H1 (cell line): ENCODE measurements around the gene PDE1C. TPM values are rescaled to one million over a fixed set of nuclear protein-coding genes. Genes with fewer than 3 reads are reported as not detected.

Experiments
- CTCF ChIA-PET: fragments of 300-600 bp; sonication (Branson Sonifier 250); formaldehyde crosslinking; loops from one replicate; lab custom pipeline; 2021; ENCODE audit not compliant: partially characterized antibody; lab: Charles Lee
- POLR2A ChIA-PET: fragments of 300-600 bp; sonication (Branson Sonifier 250); formaldehyde crosslinking; loops from one replicate; lab custom pipeline; 2021; ENCODE audit warnings: inconsistent platforms; ENCODE audit not compliant: partially characterized antibody; lab: Charles Lee
- DNase-seq, 2 experiments: peaks; one replicate each; pipeline versions ENCODE4 v3.0.0 to v3.0.0-alpha.2; 2010 to 2022; ENCODE audit warnings: low spot score in 2 of 2, low read depth in 1 of 2, mixed read lengths in 1 of 2
- FAIRE-seq: peaks from 2 replicates; lab custom pipeline; 2011; peaks lifted over from hg19 to GRCh38; lab: Jason Lieb, UNC
- H2AFZ ChIP-seq: 2 replicates; pipeline ENCODE4 v1.8.1; 2012; ENCODE audit warnings: low read length, inconsistent platforms
- H2AK5ac ChIP-seq: 2 replicates; pipeline ENCODE4 v1.6.1; 2013; ENCODE audit warnings: low read depth, low read length
- H2BK120ac ChIP-seq: replicated peaks from 2 replicates; pipeline ENCODE3; 2013; ENCODE audit warnings: low read depth, low read length, inconsistent platforms
- H2BK12ac ChIP-seq: 2 replicates; pipeline ENCODE4 v1.6.1; 2013; ENCODE audit warnings: low read depth, low read length
- H2BK15ac ChIP-seq: 2 replicates; pipeline ENCODE4 v1.6.1; 2013; ENCODE audit warnings: low read length
- H2BK20ac ChIP-seq: 2 replicates; pipeline ENCODE4 v1.6.1; 2013; ENCODE audit warnings: low read length
- H2BK5ac ChIP-seq: 2 replicates; pipeline ENCODE4 v1.6.1; 2013; ENCODE audit warnings: low read depth, low read length
- H3K14ac ChIP-seq: 2 replicates; pipeline ENCODE4 v1.6.1; 2013; ENCODE audit warnings: inconsistent platforms; ENCODE audit not compliant: insufficient read length
- H3K18ac ChIP-seq: 2 replicates; pipeline ENCODE4 v1.6.1; 2013; ENCODE audit warnings: low read length; ENCODE audit errors: extremely low read depth
- H3K23ac ChIP-seq: 2 replicates; pipeline ENCODE4 v1.6.1; 2013; ENCODE audit warnings: inconsistent platforms; ENCODE audit not compliant: insufficient read length
- H3K23me2 ChIP-seq: 2 replicates; pipeline ENCODE4 v1.6.1; 2013; ENCODE audit warnings: low read depth, low read length
- H3K27ac ChIP-seq: 2 replicates; pipeline ENCODE4 v1.6.1; 2011; ENCODE audit warnings: low read depth, low read length, inconsistent platforms
- H3K27me3 ChIP-seq, 4 experiments: replicated peaks in 1 of 4; 1 replicate in 1 of 4; 2 replicates in 3 of 4; pipeline versions ENCODE4 v1.6.1 to v1.8.1; 2011 to 2013; ENCODE audit warnings: low read length in 3 of 4, mild to moderate bottlenecking in 3 of 4, inconsistent platforms in 2 of 4, mixed read lengths in 2 of 4, moderate library complexity in 1 of 4; ENCODE audit not compliant: control insufficient read depth in 3 of 4, insufficient read depth in 3 of 4; ENCODE audit errors: extremely low read depth in 1 of 4
- H3K36me3 ChIP-seq, 4 experiments: 2 replicates each; pipeline versions ENCODE4 v1.6.1 to v1.8.1; 2011 to 2013; ENCODE audit warnings: mild to moderate bottlenecking in 4 of 4, low read length in 3 of 4, moderate library complexity in 2 of 4, control low read depth in 1 of 4, inconsistent platforms in 1 of 4; ENCODE audit not compliant: insufficient read depth in 4 of 4, control insufficient read depth in 2 of 4
- H3K4ac ChIP-seq: replicated peaks from 2 replicates; pipeline ENCODE3; 2013; ENCODE audit warnings: low read length, low read depth, mixed read lengths, inconsistent platforms; ENCODE audit not compliant: insufficient read length
- H3K4me1 ChIP-seq, 4 experiments: replicated peaks in 1 of 4; 1 replicate in 1 of 4; 2 replicates in 3 of 4; pipeline versions ENCODE4 v1.6.1 to v1.8.1; 2011 to 2013; ENCODE audit warnings: low read length in 3 of 4, inconsistent platforms in 2 of 4, mixed read lengths in 1 of 4; ENCODE audit not compliant: insufficient read depth in 4 of 4, control insufficient read depth in 3 of 4
- H3K4me2 ChIP-seq, 2 experiments: 2 replicates each; pipeline versions ENCODE4 v1.6.1 to v1.8.1; 2011 to 2013; ENCODE audit warnings: low read depth in 2 of 2, low read length in 2 of 2, control low read depth in 1 of 2, inconsistent platforms in 1 of 2, mild to moderate bottlenecking in 1 of 2; ENCODE audit not compliant: insufficient read depth in 1 of 2
- H3K4me3 ChIP-seq, 4 experiments: fragments of 200-600, 300-600 bp in 1 of 4; sonication (generic), shearing (Covaris generic), sonication (Bioruptor Twin) in 1 of 4; 2 replicates each; pipeline versions ENCODE4 v1.5.1 to v1.8.1; 2011 to 2016; ENCODE audit warnings: low read length in 4 of 4, low read depth in 3 of 4, control low read depth in 2 of 4, inconsistent platforms in 2 of 4, mild to moderate bottlenecking in 2 of 4, mixed read lengths in 1 of 4, moderate library complexity in 1 of 4; ENCODE audit not compliant: insufficient read depth in 2 of 4; ENCODE audit errors: extremely low read depth in 1 of 4
- H3K56ac ChIP-seq: replicated peaks from 2 replicates; pipeline ENCODE3; 2013; ENCODE audit warnings: low read depth, mild to moderate bottlenecking, mixed read lengths, low read length, inconsistent platforms; ENCODE audit not compliant: insufficient read length
- H3K79me1 ChIP-seq: 2 replicates; pipeline ENCODE4 v1.6.1; 2013; ENCODE audit warnings: low read depth, low read length, control low read depth
- H3K79me2 ChIP-seq, 2 experiments: 2 replicates each; pipeline versions ENCODE4 v1.6.1 to v1.8.1; 2012 to 2013; ENCODE audit warnings: low read length in 2 of 2, mild to moderate bottlenecking in 2 of 2, inconsistent platforms in 1 of 2; ENCODE audit not compliant: insufficient read depth in 2 of 2, control insufficient read depth in 1 of 2
- H3K9ac ChIP-seq, 4 experiments: replicated peaks in 1 of 4; 1 replicate in 1 of 4; 2 replicates in 3 of 4; pipeline versions ENCODE4 v1.6.1 to v1.8.1; 2011 to 2013; ENCODE audit warnings: low read depth in 3 of 4, low read length in 3 of 4, control low read depth in 2 of 4, mild to moderate bottlenecking in 2 of 4, moderate library complexity in 2 of 4, inconsistent platforms in 1 of 4; ENCODE audit errors: extremely low read depth in 1 of 4
- H3K9me3 ChIP-seq, 2 experiments: 2 replicates each; pipeline versions ENCODE4 v1.6.1 to v1.8.1; 2012 to 2013; ENCODE audit warnings: mild to moderate bottlenecking in 2 of 2, moderate library complexity in 2 of 2, control low read depth in 1 of 2, inconsistent platforms in 1 of 2, low read depth in 1 of 2, low read length in 1 of 2, mixed read lengths in 1 of 2; ENCODE audit not compliant: insufficient read depth in 2 of 2
- H4K20me1 ChIP-seq, 2 experiments: replicated peaks in 1 of 2; 2 replicates each; pipeline versions ENCODE3 to v1.8.1; 2011 to 2013; ENCODE audit warnings: inconsistent platforms in 2 of 2, low read length in 2 of 2, mild to moderate bottlenecking in 1 of 2; ENCODE audit not compliant: insufficient read depth in 2 of 2, control insufficient read depth in 1 of 2
- H4K5ac ChIP-seq: 2 replicates; pipeline ENCODE4 v1.6.1; 2013; ENCODE audit warnings: low read length, low read depth, mixed read lengths, inconsistent platforms; ENCODE audit not compliant: insufficient read length
- H4K8ac ChIP-seq: 2 replicates; pipeline ENCODE4 v1.8.0; 2013; ENCODE audit warnings: mild to moderate bottlenecking, moderate library complexity, low read length, inconsistent platforms; ENCODE audit not compliant: insufficient read depth; ENCODE audit errors: extremely low read depth
- H4K91ac ChIP-seq: replicated peaks from 2 replicates; pipeline ENCODE3; 2013; ENCODE audit warnings: low read length, mixed read lengths, inconsistent platforms; ENCODE audit not compliant: insufficient read length
- BCL11A ChIP-seq, 2 experiments: IDR thresholded peaks; one replicate each; pipeline ENCODE4 v1.6.1; 2011; ENCODE audit warnings: low read depth in 2 of 2, low read length in 2 of 2, mild to moderate bottlenecking in 2 of 2
- CBX5 ChIP-seq: fragments of 300-800, 300-1000 bp; sonication (generic); IDR thresholded peaks from 2 replicates; pipeline ENCODE4 v1.7.1; 2016; ENCODE audit warnings: antibody characterized with exemption, low read length, low read depth
- CREB1 ChIP-seq: IDR thresholded peaks from 2 replicates; pipeline ENCODE4 v1.6.1; 2012; ENCODE audit warnings: inconsistent platforms
- CTBP2 ChIP-seq: IDR thresholded peaks from 2 replicates; pipeline ENCODE4 v1.7.0; 2011; ENCODE audit warnings: borderline replicate concordance, mild to moderate bottlenecking, moderate library complexity, mixed read lengths, low read length; ENCODE audit not compliant: insufficient read depth, insufficient read length
- FOSL1 ChIP-seq: IDR thresholded peaks from 2 replicates; pipeline ENCODE4 v1.6.1; 2011; ENCODE audit warnings: mild to moderate bottlenecking, low read depth, low read length, moderate library complexity; ENCODE audit not compliant: insufficient read depth
- HDAC2 ChIP-seq, 2 experiments: fragments of 300-600 bp in 1 of 2; sonication (generic) in 1 of 2; IDR thresholded peaks; 2 replicates each; pipeline ENCODE4 v1.6.1; 2011 to 2012; ENCODE audit warnings: low read depth in 2 of 2, low read length in 2 of 2, mild to moderate bottlenecking in 2 of 2, moderate library complexity in 2 of 2, borderline replicate concordance in 1 of 2, inconsistent platforms in 1 of 2
- JUN ChIP-seq: IDR thresholded peaks from 2 replicates; pipeline ENCODE4 v1.6.1; 2011; ENCODE audit warnings: low read depth, mild to moderate bottlenecking, improper control_type of control experiment, low read length
- KDM1A ChIP-seq: fragments of 200-600, 300-600 bp; sonication (generic); IDR thresholded peaks from 2 replicates; pipeline ENCODE4 v1.7.1; 2016; ENCODE audit warnings: mild to moderate bottlenecking, low read length, borderline replicate concordance
- MAFK ChIP-seq: IDR thresholded peaks from 2 replicates; pipeline ENCODE4 v1.6.1; 2012; ENCODE audit warnings: low read depth, mild to moderate bottlenecking, improper control_type of control experiment, low read length
- SAP30 ChIP-seq: fragments of 300-600 bp; sonication (generic); IDR thresholded peaks from 2 replicates; pipeline ENCODE4 v1.7.1; 2012; ENCODE audit warnings: low read length, moderate library complexity, mild to moderate bottlenecking, inconsistent platforms; ENCODE audit not compliant: insufficient read depth, insufficient replicate concordance
- ZNF274 ChIP-seq: IDR thresholded peaks from 2 replicates; pipeline ENCODE4 v1.7.0; 2012; ENCODE audit warnings: low read length, borderline replicate concordance; ENCODE audit errors: extremely low read depth
- WGBS, 2 experiments: shearing (Covaris generic) in 1 of 2; methylation state at CpG; one replicate each; pipeline versions ENCODE4 v1.1.6 to v1.1.7; 2013 to 2015; ENCODE audit warnings: low lambda C conversion rate in 2 of 2, mixed read lengths in 2 of 2, inconsistent platforms in 1 of 2, low coverage in 1 of 2, missing lambda C conversion rate in 1 of 2; ENCODE audit not compliant: insufficient replicate concordance in 2 of 2, insufficient coverage in 1 of 2, insufficient read length in 1 of 2; ENCODE audit errors: extremely low coverage in 1 of 2, missing lambda C conversion rate in 1 of 2; 5-methylcytosine and 5-hydroxymethylcytosine counted together
- polyA plus RNA-seq, 7 experiments: library from polyadenylated mRNA; depleted of rRNA in 3 of 7; stranded (reverse) in 5 of 7; unstranded in 2 of 7; fragments of >200 nt in 5 of 7; fragments of 200-250 nt in 2 of 7; gene quantifications; 1 replicate in 5 of 7; 2 replicates in 1 of 7; 4 replicates in 1 of 7; pipeline versions ENCODE4 v1.2.1 to v1.2.3, GENCODE V29; 2011 to 2013; ENCODE audit warnings: missing spikeins in 2 of 7, mixed read lengths in 2 of 7
- total RNA-seq: library from RNA; stranded (reverse); fragmentation: NEBNext Ultra II Directional; extraction: Animal tissue kit (Norgen Biotek cat#: 25700); gene quantifications from 2 replicates; pipeline ENCODE4 v1.2.1, GENCODE V29; 2021

PDE1C gene
- total and polyA plus RNA-seq, 2 of the 8 experiments (the other 6 are each of a cell fraction or from before 2014, with no cell fraction given) = 0.11 to 1.1 TPM

- Histone ChIP-seq H3K23ac (no peak overlapping the region), H3K4me3 (no peak overlapping the region), H3K9ac (no peak overlapping the region), H2BK15ac (no peak overlapping the region), H2AK5ac (no peak overlapping the region), H4K20me1 (no peaks in the 10 kb centered on the region), H4K91ac (no peak overlapping the region), H2BK12ac (no peak overlapping the region), H3K56ac (no peak overlapping the region), H3K14ac (no peak overlapping the region), H3K79me2 (no peaks in the 10 kb centered on the region), H3K79me1 (no peaks in the 10 kb centered on the region), H3K27ac (no peak overlapping the region), H3K4ac (no peak overlapping the region), H3K18ac (no peak overlapping the region), H3K23me2 (no peaks in the 10 kb centered on the region), H3K36me3 (no peaks in the 10 kb centered on the region), H3K9me3 (no peaks in the 10 kb centered on the region), H2BK120ac (no peak overlapping the region), H2AFZ (no peak overlapping the region), H3K4me2 (no peak overlapping the region), H2BK20ac (no peak overlapping the region), H4K5ac (no peak overlapping the region), H3K27me3 (no peaks in the 10 kb centered on the region), H4K8ac (no peak overlapping the region), H2BK5ac (no peak overlapping the region), H3K4me1 (no peaks in the 10 kb centered on the region; a peak in 1 of 7 replicates)
- 75% methylated on average over 5 of the region's 5 CpGs; no CpG with 5 or more reads in 1 of the 2 experiments for WGBS, 2 experiments
- FAIRE-seq = no peak
- ChIA-PET POLR2A (no interaction called here), CTCF (interaction anchor here (0.9 to 4.6 kb wide), 5 partner anchors 8 to 73 kb away, joined by 3 to 34 read pairs (median 6); no protein-coding TSS in a partner anchor)
- no peak for DNase-seq
- TF ChIP-seq CREB1 (no peak), MAFK (no peak), SAP30 (no peak), HDAC2 (IDR thresholded peaks at IDR 0.05; ENCODE audit: borderline replicate concordance in 1 of 2, low read depth in 2 of 2, low read length in 2 of 2) (no peak), KDM1A (no peak), FOSL1 (no peak), CBX5 (no peak), CTBP2 (no peak), JUN (no peak), ZNF274 (no peak), BCL11A (IDR thresholded peaks at IDR 0.05; ENCODE audit: low read depth in 2 of 2, low read length in 2 of 2) (no peak)
- TF ChIP-seq, all 59 proteins: peak for 0
These were observed 253.4 kb downstream of the PDE1C start for GRCh38 chr7:31816810-31817209.
